ENCODE results near the gene SOCS6. TPM values are rescaled to one million over a fixed set of nuclear protein-coding genes. Genes with fewer than 3 reads are reported as not detected.

The SOCS6 gene
- total RNA-seq, 1 donor from 2014 or later: 16.0 TPM

DNA sequence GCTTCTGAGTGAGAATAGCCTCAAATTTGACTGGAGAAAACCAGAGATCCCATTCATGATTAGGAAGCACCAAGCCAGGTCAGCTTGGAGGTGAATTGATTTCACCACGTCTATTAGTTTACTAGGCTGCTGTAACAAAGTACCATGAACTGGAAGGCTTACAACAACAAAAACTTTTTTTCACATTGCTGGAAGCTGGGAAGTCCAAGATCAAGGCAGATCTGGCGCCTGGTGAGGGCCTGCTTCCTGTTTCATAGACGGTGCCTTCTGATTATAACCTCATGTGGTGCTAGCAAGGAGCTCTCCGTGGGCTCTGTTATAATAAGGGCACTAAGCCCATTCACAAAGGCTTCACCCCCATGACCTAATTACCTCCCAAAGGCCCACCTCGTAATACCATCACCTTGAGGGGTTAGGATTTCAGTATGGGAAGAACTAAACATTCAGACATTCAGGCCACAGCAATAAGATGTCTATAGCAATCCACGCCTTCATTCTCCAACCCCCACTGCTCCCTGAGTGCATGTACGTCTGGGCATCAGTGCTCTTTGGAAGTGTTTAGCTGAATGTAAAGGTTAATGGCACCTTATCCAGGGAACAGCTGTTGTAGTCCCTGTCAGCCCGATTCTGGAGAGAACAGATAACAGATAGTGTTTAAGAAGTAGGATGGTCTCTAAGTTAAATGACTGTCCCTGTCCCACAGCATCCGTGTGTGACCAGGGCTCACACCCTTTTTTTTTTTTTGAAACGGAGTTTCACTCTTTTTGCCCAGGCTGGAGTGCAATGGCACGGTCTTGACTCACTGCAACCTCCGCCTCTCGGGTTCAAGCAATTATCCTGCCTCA is 89.2 kb downstream of the SOCS6 start:
- TF ChIP-seq POLR2A (IDR thresholded peaks at IDR 0.05) (no peak), POLR2AphosphoS5 (IDR thresholded peaks at IDR 0.05; ENCODE audit: insufficient read depth in 1 of 2, low read depth in 1 of 2) (no peak)
- TF ChIP-seq, protein P1, sequence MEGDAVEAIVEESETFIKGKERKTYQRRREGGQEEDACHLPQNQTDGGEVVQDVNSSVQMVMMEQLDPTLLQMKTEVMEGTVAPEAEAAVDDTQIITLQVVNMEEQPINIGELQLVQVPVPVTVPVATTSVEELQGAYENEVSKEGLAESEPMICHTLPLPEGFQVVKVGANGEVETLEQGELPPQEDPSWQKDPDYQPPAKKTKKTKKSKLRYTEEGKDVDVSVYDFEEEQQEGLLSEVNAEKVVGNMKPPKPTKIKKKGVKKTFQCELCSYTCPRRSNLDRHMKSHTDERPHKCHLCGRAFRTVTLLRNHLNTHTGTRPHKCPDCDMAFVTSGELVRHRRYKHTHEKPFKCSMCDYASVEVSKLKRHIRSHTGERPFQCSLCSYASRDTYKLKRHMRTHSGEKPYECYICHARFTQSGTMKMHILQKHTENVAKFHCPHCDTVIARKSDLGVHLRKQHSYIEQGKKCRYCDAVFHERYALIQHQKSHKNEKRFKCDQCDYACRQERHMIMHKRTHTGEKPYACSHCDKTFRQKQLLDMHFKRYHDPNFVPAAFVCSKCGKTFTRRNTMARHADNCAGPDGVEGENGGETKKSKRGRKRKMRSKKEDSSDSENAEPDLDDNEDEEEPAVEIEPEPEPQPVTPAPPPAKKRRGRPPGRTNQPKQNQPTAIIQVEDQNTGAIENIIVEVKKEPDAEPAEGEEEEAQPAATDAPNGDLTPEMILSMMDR (IDR thresholded peaks at IDR 0.05): no peak
- Histone ChIP-seq H3K27ac (no peak overlapping the region), H3K9me3 (no peaks in the 10 kb centered on the region), H3K4me1 (no peaks in the 10 kb centered on the region), H3K36me3 (no peaks in the 10 kb centered on the region), H3K4me3 (no peak overlapping the region), H3K27me3 (no peaks in the 10 kb centered on the region)
- intact Hi-C loops (cut with DNase I): no loop called here
- DNase-seq (ENCODE audit: extremely low spot score in 2 of 2): no peak

Other genes with a start within 250 kb of the SOCS6 start
- 16.7 TPM for gene RTTN, start 83.4 kb upstream of the SOCS6 start, total RNA-seq